Measurements from ENCODE around the gene GORASP1. TPM values are rescaled to one million over a fixed set of nuclear protein-coding genes. Genes with fewer than 3 reads are reported as not detected.

GORASP1 gene
- total RNA-seq, 2 experiments from 2014 or later, result 51.5 to 59.9 TPM

DNA sequence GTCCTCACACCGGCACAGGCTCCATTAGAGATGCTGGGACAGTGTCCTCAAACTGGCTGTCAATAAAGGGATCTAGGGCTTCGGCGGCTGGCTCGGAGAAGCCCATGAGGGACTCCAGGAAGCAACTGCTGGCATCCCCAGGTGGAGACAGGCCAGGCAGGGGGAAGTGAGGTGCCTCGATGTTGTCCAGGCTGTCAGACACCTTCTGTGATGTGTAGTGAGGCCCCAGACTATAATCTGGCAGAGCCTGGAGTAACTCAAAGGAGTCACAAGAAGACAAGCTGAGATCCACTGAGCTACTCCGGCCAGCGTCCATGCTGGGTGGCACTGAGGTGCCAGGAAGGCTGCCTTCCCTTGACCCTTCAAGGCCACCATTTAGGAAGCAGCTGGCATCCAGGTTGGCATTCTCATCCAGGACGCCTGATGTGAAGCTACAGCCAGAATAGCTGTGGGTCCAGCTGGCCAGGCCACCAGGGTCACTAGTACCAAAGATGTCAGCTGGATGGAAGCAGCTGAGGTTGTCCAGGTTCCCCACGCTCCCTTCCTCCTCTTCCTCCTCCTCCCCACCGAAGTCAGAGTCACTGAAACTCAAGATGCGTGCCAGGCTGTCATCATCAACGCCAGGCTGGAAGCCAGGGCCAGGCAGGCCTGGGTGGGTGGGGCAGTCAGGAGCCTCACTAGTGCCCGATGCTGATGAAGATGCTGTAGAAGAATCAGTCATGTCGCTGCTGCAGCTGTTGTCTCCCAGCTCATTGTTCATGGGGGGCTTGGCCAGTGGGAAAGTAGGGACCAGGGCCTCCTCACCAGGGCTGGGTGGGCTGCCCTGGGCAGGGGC lies 35.8 kb upstream of the GORASP1 start:
- H4K20me1 ChIP-seq (ENCODE audit: insufficient read depth, low read length), result no peaks in the 10 kb centered on the region

DNA sequence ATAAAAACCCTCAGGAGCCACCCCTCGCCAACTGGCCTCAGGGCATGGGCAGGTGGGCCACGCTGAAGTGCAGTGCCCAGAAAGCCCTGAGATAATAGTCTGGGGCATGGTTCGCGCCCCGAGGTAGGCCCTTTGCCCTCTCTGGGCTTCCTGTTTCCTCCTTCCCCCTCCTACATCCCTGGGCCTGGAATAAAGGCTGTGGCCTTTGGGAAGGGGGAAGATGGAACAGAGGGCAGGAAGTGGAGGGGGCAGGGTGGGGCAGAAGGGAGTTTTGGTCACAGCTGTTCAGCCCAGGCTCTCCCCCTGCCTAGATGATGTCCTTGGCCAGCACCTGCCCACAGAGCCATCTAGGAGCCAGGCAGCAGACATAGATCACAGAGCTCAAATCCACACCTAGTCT lies 34.6 kb upstream of the GORASP1 start:
- peaks cover 36% of the 10 kb centered on the region for H3K4me1 ChIP-seq (ENCODE audit: insufficient read depth, low read length, poor library complexity, severe bottlenecking)
- ChIA-PET POLR2A (interaction anchor here (1.2 kb wide), 1 partner anchor 33 kb away, joined by 4 read pairs; no protein-coding TSS in a partner anchor), CTCF (ENCODE audit: unreplicated experiment) (no interaction called here)
- no peak overlapping the region for H2AFZ ChIP-seq (ENCODE audit: low read length)
- H3K9me2 ChIP-seq (ENCODE audit: insufficient read depth, low read length), result no peaks in the 10 kb centered on the region
- peaks cover 87% of the 10 kb centered on the region for H3K36me3 ChIP-seq (ENCODE audit: insufficient read depth, low read length)
- no peaks in the 10 kb centered on the region for H4K20me1 ChIP-seq (ENCODE audit: insufficient read depth, low read length)
- no peak for DNase-seq (ENCODE audit: low spot score)
- no peak for TF ChIP-seq EZH2phosphoT487 (IDR thresholded peaks at IDR 0.05; ENCODE audit: borderline replicate concordance, low read depth, low read length)
- TF ChIP-seq, protein P1, sequence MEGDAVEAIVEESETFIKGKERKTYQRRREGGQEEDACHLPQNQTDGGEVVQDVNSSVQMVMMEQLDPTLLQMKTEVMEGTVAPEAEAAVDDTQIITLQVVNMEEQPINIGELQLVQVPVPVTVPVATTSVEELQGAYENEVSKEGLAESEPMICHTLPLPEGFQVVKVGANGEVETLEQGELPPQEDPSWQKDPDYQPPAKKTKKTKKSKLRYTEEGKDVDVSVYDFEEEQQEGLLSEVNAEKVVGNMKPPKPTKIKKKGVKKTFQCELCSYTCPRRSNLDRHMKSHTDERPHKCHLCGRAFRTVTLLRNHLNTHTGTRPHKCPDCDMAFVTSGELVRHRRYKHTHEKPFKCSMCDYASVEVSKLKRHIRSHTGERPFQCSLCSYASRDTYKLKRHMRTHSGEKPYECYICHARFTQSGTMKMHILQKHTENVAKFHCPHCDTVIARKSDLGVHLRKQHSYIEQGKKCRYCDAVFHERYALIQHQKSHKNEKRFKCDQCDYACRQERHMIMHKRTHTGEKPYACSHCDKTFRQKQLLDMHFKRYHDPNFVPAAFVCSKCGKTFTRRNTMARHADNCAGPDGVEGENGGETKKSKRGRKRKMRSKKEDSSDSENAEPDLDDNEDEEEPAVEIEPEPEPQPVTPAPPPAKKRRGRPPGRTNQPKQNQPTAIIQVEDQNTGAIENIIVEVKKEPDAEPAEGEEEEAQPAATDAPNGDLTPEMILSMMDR (conservative IDR thresholded peaks at IDR 0.05; ENCODE audit: low read length), result no peak
- no peak overlapping the region for H3K4me2 ChIP-seq (ENCODE audit: low read length)
- H3K9me3 ChIP-seq (ENCODE audit: low read length), result no peaks in the 10 kb centered on the region
- H3K27ac ChIP-seq (ENCODE audit: low read depth, low read length, poor library complexity, severe bottlenecking), result no peak overlapping the region
- no TSS peak for BruUV-seq (replicated peaks)
- intact Hi-C loops (cut with micrococcal nuclease; ENCODE audit: unreplicated experiment), result no loop called here
- H3K4me3 ChIP-seq (ENCODE audit: low read depth, low read length, poor library complexity, severe bottlenecking), result no peak overlapping the region
- H3K79me2 ChIP-seq (ENCODE audit: insufficient read depth, low read depth, low read length), result peaks cover 16% of the 10 kb centered on the region; the same call in 1 of the 2 replicates

More for the DNA sequence above, 35.8 kb upstream of the GORASP1 start:
- Histone ChIP-seq H3K27ac (ENCODE audit: low read depth, low read length, poor library complexity, severe bottlenecking) (no peak overlapping the region), H2AFZ (ENCODE audit: low read length) (no peak overlapping the region), H3K9me3 (ENCODE audit: low read length) (no peaks in the 10 kb centered on the region), H3K79me2 (ENCODE audit: insufficient read depth, low read depth, low read length) (peaks cover 28% of the 10 kb centered on the region; the same call in 1 of the 2 replicates), H3K9me2 (ENCODE audit: insufficient read depth, low read length) (no peaks in the 10 kb centered on the region), H3K4me2 (ENCODE audit: low read length) (no peak overlapping the region), H3K36me3 (ENCODE audit: insufficient read depth, low read length) (peaks cover 79% of the 10 kb centered on the region), H3K4me1 (ENCODE audit: insufficient read depth, low read length, poor library complexity, severe bottlenecking) (peaks cover 48% of the 10 kb centered on the region), H3K4me3 (ENCODE audit: low read depth, low read length, poor library complexity, severe bottlenecking) (no peak overlapping the region)
- no peak for DNase-seq (ENCODE audit: low spot score)
- CTCF ChIA-PET (ENCODE audit: unreplicated experiment), result no interaction called here
- intact Hi-C loops (cut with micrococcal nuclease; ENCODE audit: unreplicated experiment), result no loop called here
- BruUV-seq (replicated peaks), result no TSS peak
- TF ChIP-seq EZH2phosphoT487 (IDR thresholded peaks at IDR 0.05; ENCODE audit: borderline replicate concordance, low read depth, low read length), result no peak
- TF ChIP-seq, protein P1 (conservative IDR thresholded peaks at IDR 0.05; ENCODE audit: low read length), result no peak
- POLR2A ChIA-PET, result interaction anchor here (0.8 kb wide), 1 partner anchor 13 kb away, joined by 3 read pairs; no protein-coding TSS in a partner anchor

All from OCI-LY7 (cell line).